Stimulated activated naive CD4-positive, alpha-beta T cell (primary cell): ENCODE data around the gene VGF.
A peak's percentile ranks its signal among the peaks of the same experiment; 100 is the strongest.
"Not testable (repeated sequence)": the region's sequence is repeated elsewhere in the genome, so short reads cannot be mapped to it uniquely, and the experiment has no call there.

Source experiments
- DNase-seq, 6 experiments: peaks; one replicate each; lab custom pipeline; 2025; lab: John Stamatoyannopoulos, UW

VGF gene

DNA sequence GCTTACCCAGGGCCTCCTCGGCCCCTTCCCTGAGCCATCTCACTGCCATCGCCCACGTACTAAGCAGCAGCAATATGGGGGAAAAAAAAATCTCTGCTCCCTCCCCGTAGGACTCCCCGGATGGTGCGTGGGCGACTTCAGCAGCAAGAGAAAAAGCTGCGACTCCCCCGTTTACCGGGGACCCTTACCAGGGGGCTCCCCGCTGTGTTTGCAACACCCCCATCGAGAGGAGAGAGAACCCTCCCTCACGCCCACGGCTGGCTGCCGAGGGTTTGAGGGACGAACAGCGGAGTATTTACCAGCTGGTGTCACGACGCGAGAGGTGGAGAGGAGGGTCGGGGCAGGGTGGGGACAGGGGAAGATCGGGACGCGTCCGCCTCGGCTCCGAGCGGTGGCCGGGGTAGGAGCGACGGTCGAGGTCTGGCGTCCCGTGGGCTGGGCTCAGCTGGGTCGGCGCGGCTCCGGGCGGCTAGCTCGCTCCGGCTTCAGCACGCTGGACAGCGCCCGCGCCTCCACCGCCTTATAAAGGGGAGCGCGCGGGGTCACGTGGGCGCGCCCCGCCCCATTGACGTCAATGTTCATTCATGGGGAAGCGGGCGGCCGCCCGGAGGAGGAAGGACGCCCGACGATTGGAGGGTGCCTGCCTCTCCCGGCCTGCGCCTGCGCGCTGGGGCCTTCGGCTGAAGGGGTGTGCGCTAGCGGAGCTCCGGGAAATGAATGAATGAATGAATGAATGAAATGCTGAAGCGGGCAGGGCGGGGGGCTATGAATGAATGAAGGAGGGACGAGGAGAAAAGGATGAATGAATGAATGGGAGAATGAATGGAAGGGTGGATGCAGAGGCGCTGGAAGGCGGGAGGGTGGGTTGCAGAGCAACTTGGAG, at the start of gene VGF:
Gene VGF (minus strand): TSS at position 495 of the 883 bp plus-strand sequence. CDS start 726 bp downstream, outside the sequence.
- peak; percentile 82 to 91 (median 87) for DNase-seq

DNA sequence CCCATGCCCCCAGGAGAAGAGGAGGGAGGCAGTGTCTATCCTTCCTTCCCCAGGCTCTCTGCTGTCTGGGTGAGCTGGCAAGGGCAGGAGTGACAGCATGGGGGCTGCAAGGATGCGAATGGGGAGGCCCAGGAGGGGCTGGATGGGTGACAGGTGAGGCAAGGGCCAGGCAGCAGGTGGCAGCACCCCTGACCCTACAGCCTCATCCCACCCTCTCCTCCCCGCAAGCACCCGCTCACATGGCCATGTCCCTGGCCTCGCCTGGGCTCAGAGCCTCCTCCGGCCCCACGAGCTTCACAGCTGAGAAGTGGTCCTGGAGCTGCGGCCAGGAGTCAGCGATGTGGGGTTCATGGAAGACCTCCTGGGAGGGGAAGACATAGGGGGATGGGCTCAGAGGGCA, 46.6 kb upstream of the VGF start:
- no peak for DNase-seq

DNA sequence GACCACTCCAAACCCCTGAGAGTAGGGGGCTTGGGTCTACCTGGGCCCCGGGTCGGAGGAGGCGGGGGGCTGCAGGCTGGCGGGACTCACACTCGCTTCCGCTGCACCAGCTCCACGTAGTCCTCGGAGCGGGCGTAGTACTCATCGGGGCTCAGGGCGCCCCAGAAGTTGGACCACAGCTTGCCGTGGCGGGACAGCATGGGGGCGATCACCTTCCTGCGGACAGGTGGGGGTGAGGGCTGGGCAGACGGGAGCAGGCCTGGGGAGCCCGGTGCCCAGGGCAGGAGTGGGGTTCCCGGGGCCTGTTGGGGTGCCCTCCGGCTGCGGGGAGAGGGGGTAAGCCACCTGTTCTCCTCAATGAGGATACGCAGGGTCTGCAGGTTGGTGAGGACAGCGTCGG, 46.1 kb upstream of the VGF start:
- DNase-seq: no peak

DNA sequence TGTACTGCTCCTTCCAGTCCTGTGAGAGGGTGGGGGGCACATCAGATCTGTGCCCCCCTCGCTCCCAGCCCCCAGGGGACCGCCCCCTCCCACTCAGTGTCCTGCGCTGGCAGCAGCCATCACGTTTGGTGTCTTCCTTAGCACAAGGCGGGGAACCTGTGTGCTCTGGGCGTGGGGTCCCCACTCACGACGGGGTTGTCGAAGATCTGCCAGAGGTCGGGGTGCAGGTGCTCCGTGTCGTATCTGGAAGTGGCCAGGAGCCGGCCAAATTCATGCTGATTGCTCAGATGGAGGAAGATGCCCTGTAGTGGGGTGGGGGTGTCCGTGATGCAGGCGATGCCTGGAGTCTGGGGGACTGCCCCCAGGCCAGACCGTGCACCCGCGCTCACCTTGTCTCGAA, 44.8 kb upstream of the VGF start:
- no peak for DNase-seq

GRCh38 chr7:101208794-101209193, 43.4 kb upstream of the VGF start:
- no peak for DNase-seq

- no peak for DNase-seq
These were observed 42.1 kb upstream of the VGF start for GRCh38 chr7:101207459-101207858.

DNA sequence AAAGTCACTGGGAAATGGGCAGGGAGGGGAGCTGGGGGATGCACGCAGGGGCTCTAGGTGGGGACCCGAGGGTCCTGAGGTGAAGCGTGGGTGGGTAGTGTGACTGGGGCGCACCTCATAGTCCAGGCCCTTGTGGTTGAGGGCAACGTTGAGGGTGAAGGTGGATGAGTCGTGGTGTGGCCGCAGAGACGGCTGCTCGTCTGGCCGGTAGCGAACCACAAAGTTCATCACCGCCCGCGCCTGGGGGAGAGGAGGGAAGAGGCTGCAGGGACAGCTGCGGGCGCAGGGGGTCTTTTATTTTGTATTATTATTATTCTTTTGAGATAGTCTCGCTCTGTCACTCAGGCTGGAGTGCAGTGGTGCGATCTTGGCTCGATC, 41.3 kb upstream of the VGF start:
- DNase-seq: no peak

- DNase-seq: no peak
These were observed 40.7 kb upstream of the VGF start for GRCh38 chr7:101205901-101206664.

GRCh38 chr7:101203740-101204738, 38.7 kb upstream of the VGF start:
- peak in 4 of 6 experiments; percentile 23 to 38 (median 36) for DNase-seq

GRCh38 chr7:101202603-101202918, 37.2 kb upstream of the VGF start:
- DNase-seq: no peak

- no peak for DNase-seq
These were observed 36.6 kb upstream of the VGF start for GRCh38 chr7:101201695-101202602.

GRCh38 chr7:101200862-101201599, 35.7 kb upstream of the VGF start, which contains the start of gene MOGAT3:
MOGAT3 (minus strand) TSS chr7:101201036; CDS start chr7:101200854, 182 bp downstream.
- DNase-seq: no peak

GRCh38 chr7:101200504-101200861, 35.1 kb upstream of the VGF start:
- DNase-seq: no peak

- not testable (repeated sequence) for DNase-seq
These were observed 34.2 kb upstream of the VGF start for GRCh38 chr7:101199522-101199921.

DNA sequence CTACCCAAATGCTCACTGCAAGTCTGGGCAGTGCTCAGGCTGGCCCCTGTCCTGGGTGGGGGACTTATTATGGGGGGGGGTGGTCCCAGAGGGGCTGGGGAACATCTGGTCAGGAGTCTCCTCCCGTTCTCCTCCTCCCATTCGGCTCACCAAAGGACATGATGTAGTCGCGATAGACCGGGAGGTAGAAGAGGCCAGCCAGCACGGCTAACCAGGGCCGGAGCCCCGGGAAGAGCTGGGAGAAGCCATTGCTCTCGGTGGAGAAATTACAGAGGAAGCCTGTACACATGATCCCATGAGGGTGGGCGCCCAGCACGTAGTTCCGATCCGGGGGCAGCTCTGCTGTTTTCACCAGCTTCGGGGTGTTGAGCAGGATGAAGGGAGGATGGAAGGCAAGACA, 33.1 kb upstream of the VGF start:
- DNase-seq: no peak

- DNase-seq: no peak
These were observed 32.6 kb upstream of the VGF start for GRCh38 chr7:101197991-101198390.

GRCh38 chr7:101195884-101196283, 30.5 kb upstream of the VGF start:
- no peak for DNase-seq

DNA sequence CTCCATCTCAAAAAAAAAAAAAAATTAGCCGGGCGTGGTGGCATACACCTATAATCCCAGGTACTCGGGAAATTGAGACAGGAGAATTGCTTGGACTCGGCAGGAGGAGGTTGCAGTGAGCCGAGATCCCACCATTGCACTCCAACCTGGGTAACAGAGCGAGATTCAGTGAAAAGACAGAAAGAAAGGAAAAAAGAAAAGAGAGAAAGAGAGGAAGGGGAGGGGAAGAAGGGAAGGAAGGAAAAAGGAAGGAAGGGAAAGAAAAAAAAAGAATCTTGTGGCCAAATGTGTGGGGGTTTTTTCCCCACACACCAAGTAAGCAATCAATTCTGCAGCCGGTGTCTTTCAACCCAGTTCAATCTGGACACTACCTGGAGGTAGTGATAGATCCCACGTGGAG, 23.7 kb upstream of the VGF start:
- DNase-seq: no peak

GRCh38 chr7:101186844-101187428, 21.6 kb upstream of the VGF start:
- no peak for DNase-seq

- DNase-seq: no peak
These were observed 20.8 kb upstream of the VGF start for GRCh38 chr7:101186194-101186593.
